Bronchial epithelial cell (primary cell): ENCODE measurements around the gene FIP1L1. TPM values are rescaled to one million over a fixed set of nuclear protein-coding genes. Genes with fewer than 3 reads are reported as not detected.
"Not testable (repeated sequence)": the region's sequence is repeated elsewhere in the genome, so short reads cannot be mapped to it uniquely, and the experiment has no call there.

Source experiments
- DNase-seq: peaks from one replicate; pipeline ENCODE4 v3.0.0-alpha.2; 2010; ENCODE audit warnings: low read depth
- FAIRE-seq: peaks from 2 replicates; lab custom pipeline; 2011; peaks lifted over from hg19 to GRCh38; lab: Jason Lieb, UNC
- H3K27me3 ChIP-seq: 2 replicates; pipeline ENCODE4 v1.5.1; 2011; ENCODE audit warnings: low read length; ENCODE audit not compliant: control insufficient read depth, insufficient read depth
- H3K36me3 ChIP-seq: 2 replicates; pipeline ENCODE4 v1.5.1; 2011; ENCODE audit warnings: low read length; ENCODE audit not compliant: control insufficient read depth, insufficient read depth
- H3K4me3 ChIP-seq: 2 replicates; pipeline ENCODE4 v1.5.1; 2011; ENCODE audit warnings: mild to moderate bottlenecking, low read depth, low read length, control low read depth
- total RNA-seq: library from RNA; depleted of rRNA; stranded (reverse); fragments of >200 nt; gene quantifications from 2 replicates; pipeline ENCODE4 v1.2.1, GENCODE V29; 2014
- TF ChIP-seq, protein P1 (sequence below): IDR thresholded peaks from 2 replicates; pipeline ENCODE4 v1.5.1; 2011; ENCODE audit warnings: mild to moderate bottlenecking, moderate library complexity, low read length, control low read depth, inconsistent platforms; ENCODE audit not compliant: insufficient read depth, severe bottlenecking

Gene FIP1L1
- total RNA-seq, 1 donor from 2014 or later, result 46.3 TPM

- FAIRE-seq (no peak), DNase-seq (no peak)
- TF ChIP-seq, protein P1, sequence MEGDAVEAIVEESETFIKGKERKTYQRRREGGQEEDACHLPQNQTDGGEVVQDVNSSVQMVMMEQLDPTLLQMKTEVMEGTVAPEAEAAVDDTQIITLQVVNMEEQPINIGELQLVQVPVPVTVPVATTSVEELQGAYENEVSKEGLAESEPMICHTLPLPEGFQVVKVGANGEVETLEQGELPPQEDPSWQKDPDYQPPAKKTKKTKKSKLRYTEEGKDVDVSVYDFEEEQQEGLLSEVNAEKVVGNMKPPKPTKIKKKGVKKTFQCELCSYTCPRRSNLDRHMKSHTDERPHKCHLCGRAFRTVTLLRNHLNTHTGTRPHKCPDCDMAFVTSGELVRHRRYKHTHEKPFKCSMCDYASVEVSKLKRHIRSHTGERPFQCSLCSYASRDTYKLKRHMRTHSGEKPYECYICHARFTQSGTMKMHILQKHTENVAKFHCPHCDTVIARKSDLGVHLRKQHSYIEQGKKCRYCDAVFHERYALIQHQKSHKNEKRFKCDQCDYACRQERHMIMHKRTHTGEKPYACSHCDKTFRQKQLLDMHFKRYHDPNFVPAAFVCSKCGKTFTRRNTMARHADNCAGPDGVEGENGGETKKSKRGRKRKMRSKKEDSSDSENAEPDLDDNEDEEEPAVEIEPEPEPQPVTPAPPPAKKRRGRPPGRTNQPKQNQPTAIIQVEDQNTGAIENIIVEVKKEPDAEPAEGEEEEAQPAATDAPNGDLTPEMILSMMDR, result no peak
- peaks cover 3% of the 10 kb centered on the region for H3K36me3 ChIP-seq
- no peak overlapping the region for H3K4me3 ChIP-seq
- H3K27me3 ChIP-seq, result no peaks in the 10 kb centered on the region
These were observed 78.7 kb downstream of the FIP1L1 start for GRCh38 chr4:53456178-53456577.

DNA sequence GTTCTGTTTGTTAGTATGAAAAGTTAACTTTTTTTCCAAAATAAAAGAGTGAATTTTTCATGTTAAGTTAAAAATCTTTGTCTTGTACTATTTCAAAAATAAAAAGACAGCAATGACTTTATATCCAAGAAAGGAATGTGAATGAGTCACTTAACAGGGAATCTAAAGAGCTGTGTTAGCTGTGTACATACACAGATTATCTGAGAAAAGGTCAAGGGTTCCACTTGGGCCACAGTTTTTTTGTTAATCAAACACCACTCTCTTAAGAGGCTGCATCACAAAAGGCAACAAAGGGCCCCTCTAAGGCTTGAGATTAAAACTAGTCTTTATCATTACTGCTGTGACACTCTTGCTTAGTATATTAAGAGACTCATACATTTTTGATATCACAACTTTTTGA is 82.1 kb downstream of the FIP1L1 start:
- DNase-seq (peak; percentile 38), FAIRE-seq (no peak)
- H3K4me3 ChIP-seq, result no peak overlapping the region
- TF ChIP-seq, protein P1, result no peak
- no peaks in the 10 kb centered on the region for H3K36me3 ChIP-seq
- H3K27me3 ChIP-seq, result no peaks in the 10 kb centered on the region

DNA sequence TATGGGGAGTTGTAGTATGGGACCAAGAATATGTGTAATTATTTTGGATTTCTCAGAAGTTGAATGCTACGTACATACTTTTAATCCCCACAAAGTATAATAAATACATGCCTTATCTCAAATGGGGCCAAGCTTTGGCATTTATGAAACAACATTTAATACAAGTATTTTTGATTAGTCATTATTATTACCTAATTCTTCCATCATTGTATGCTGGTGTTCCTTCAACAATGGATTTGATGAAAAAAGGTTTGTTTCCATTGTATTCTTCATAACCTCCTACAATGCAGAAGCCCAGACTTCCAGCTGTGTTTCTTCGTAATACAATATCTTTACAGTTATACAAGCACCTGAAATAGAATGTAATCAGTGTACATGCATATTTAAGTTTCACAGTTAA is 83.8 kb downstream of the FIP1L1 start:
- Histone ChIP-seq H3K4me3 (no peak overlapping the region), H3K27me3 (no peaks in the 10 kb centered on the region), H3K36me3 (no peaks in the 10 kb centered on the region)
- TF ChIP-seq, protein P1, result no peak
- DNase-seq (no peak), FAIRE-seq (no peak)

DNA sequence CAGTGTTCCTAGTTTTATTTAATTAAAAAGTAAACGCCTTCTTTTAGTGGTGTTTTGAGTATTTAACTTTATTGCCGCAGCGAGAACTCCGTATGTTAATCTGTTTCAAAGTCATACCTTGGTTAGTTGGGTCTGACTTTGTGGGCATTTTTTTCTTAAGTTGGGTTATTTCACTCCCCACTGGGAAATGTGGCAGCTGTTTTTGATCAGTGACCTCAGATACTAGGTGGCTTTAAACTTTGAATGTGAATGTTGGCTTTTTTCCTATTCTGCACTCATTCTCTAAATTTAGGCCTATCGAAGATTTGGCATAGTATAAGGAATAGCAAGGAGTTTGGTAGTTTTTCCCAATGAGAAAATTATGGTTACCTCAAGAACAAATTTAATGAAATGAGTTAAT is 85.9 kb downstream of the FIP1L1 start:
- FAIRE-seq (no peak), DNase-seq (no peak)
- Histone ChIP-seq H3K36me3 (no peaks in the 10 kb centered on the region), H3K4me3 (no peak overlapping the region), H3K27me3 (no peaks in the 10 kb centered on the region)
- TF ChIP-seq, protein P1, result no peak

GRCh38 chr4:53465281-53465680 is 87.8 kb downstream of the FIP1L1 start:
- TF ChIP-seq, protein P1, result no peak
- Histone ChIP-seq H3K4me3 (no peak overlapping the region), H3K27me3 (no peaks in the 10 kb centered on the region), H3K36me3 (no peaks in the 10 kb centered on the region)
- FAIRE-seq (no peak), DNase-seq (no peak)

DNA sequence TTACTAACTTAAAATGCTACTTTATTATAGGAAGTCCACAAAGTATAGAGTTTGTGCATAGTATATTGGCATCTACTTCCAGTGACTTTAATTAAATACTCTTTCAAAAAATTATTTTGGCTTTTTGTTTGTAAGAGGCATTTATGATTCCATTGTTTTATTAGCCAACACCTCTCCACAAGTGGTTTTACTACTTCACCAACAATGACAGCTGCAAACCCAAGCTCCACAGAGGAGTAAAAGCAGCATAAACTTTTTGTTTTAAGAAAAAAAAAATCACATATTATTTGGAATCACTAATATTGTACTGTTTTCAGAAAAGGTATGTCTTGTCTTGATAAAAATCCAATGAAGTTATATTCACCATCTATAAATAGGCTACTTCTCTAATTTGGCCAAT is 88.5 kb downstream of the FIP1L1 start:
- Histone ChIP-seq H3K36me3 (no peaks in the 10 kb centered on the region), H3K27me3 (no peaks in the 10 kb centered on the region), H3K4me3 (no peak overlapping the region)
- no peak for DNase-seq
- TF ChIP-seq, protein P1, result no peak
- FAIRE-seq, result no peak

- H3K27me3 ChIP-seq, H3K4me3 ChIP-seq, DNase-seq, H3K36me3 ChIP-seq, FAIRE-seq: not testable (repeated sequence)
These were observed 89.1 kb downstream of the FIP1L1 start for GRCh38 chr4:53466576-53466975.
